Measurements from ENCODE around the gene GDE1. TPM values are rescaled to one million over a fixed set of nuclear protein-coding genes. Genes with fewer than 3 reads are reported as not detected.

GDE1 gene
- total RNA-seq, 2 donors from 2014 or later: 67.8 to 92.1 TPM

DNA sequence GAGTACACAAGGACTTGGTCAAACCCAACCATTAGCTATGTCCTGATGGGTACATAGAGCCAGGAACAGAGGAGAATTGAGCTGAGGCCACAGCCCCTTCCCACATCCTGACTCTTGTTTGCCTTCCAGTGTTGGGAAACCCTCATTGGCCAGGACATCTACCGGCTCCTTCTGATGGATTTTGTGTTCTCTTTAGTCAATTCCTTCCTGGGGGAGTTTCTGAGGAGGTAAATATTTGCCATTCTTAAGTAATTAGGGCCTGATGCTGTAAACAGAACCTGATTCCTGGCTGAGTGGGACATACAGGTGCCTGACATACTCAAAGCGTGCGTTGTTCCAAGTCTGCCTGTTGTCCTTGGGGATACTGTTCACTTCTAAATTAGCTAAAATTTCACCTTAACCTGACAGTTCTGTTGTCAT lies 42.6 kb downstream of the GDE1 start:
- DNase-seq (ENCODE audit: low spot score): no peak
- TF ChIP-seq POLR2AphosphoS5 (IDR thresholded peaks at IDR 0.05): peak; percentile 8
- TF ChIP-seq, protein P1, sequence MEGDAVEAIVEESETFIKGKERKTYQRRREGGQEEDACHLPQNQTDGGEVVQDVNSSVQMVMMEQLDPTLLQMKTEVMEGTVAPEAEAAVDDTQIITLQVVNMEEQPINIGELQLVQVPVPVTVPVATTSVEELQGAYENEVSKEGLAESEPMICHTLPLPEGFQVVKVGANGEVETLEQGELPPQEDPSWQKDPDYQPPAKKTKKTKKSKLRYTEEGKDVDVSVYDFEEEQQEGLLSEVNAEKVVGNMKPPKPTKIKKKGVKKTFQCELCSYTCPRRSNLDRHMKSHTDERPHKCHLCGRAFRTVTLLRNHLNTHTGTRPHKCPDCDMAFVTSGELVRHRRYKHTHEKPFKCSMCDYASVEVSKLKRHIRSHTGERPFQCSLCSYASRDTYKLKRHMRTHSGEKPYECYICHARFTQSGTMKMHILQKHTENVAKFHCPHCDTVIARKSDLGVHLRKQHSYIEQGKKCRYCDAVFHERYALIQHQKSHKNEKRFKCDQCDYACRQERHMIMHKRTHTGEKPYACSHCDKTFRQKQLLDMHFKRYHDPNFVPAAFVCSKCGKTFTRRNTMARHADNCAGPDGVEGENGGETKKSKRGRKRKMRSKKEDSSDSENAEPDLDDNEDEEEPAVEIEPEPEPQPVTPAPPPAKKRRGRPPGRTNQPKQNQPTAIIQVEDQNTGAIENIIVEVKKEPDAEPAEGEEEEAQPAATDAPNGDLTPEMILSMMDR (IDR thresholded peaks at IDR 0.05): no peak
- no peaks in the 10 kb centered on the region for H3K27me3 ChIP-seq (replicated peaks; ENCODE audit: insufficient read depth)
- H3K4me3 ChIP-seq: no peak overlapping the region
- no peaks in the 10 kb centered on the region for H3K4me1 ChIP-seq (replicated peaks)
- intact Hi-C loops (cut with DNase I): no loop called here
- 61% methylated on average over 3 of the region's 3 CpGs for WGBS
- peak overlapping the region in 1 of 2 donors; percentile 1 for H3K27ac ChIP-seq
- H3K36me3 ChIP-seq: no peaks in the 10 kb centered on the region
- no peaks in the 10 kb centered on the region for H3K9me3 ChIP-seq

DNA sequence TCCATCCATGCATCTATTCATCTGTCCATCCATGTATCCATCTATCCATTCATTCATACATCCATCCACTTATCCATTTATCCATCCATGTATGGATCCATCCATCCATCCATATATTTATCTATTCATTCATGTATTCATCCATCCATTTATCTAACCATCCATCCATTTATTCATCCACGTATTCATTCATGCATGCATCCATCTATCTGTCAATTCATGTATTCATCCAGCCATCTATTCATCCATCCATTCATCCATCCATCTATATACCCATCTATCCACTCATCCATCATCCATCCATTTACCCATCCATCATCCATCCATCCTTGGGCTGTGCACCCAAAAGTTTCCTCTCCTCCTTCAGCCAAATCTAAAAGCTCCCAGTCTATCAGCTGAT lies 43.4 kb downstream of the GDE1 start:
- intact Hi-C loops (cut with DNase I): no loop called here
- Histone ChIP-seq H3K9me3 (no peaks in the 10 kb centered on the region), H3K27ac (peak overlapping the region in 1 of 2 donors; percentile 1), H3K4me1 (replicated peaks) (no peaks in the 10 kb centered on the region), H3K27me3 (replicated peaks; ENCODE audit: insufficient read depth) (no peaks in the 10 kb centered on the region), H3K36me3 (no peaks in the 10 kb centered on the region), H3K4me3 (no peak overlapping the region)
- TF ChIP-seq, protein P1 (IDR thresholded peaks at IDR 0.05): no peak
- no peak for TF ChIP-seq POLR2A (IDR thresholded peaks at IDR 0.05)
- TF ChIP-seq POLR2AphosphoS5 (IDR thresholded peaks at IDR 0.05): no peak
- DNase-seq (ENCODE audit: low spot score): no peak
- WGBS: 93% methylated on average over 1 of the region's 1 CpG

DNA sequence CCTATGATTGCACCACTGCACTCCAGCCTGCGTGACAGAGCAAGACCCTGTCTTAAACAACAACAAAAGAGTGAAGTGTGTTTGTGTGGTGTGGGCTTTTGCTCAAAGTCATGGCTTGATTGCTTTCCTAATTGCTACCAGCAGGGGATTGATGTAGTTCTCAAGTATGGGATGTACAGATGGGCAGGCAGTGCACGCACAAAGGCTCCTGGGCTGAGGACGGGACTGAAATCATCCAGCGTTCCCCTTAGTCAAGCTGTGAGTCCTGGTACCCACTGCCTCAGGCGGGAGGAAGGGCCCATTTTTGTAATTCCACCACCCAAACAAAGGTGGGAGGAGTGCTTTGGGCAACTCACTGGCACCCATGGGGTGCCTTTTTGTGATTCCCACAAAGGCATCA lies 47.3 kb downstream of the GDE1 start:
- Histone ChIP-seq H3K27ac (no peak overlapping the region), H3K4me3 (no peak overlapping the region), H3K9me3 (no peaks in the 10 kb centered on the region), H3K4me1 (replicated peaks) (no peaks in the 10 kb centered on the region), H3K27me3 (replicated peaks; ENCODE audit: insufficient read depth) (no peaks in the 10 kb centered on the region), H3K36me3 (no peaks in the 10 kb centered on the region)
- DNase-seq (ENCODE audit: low spot score): no peak
- intact Hi-C loops (cut with DNase I): no loop called here
- WGBS: 70% methylated on average over 5 of the region's 5 CpGs
- no peak for TF ChIP-seq POLR2A (IDR thresholded peaks at IDR 0.05)
- TF ChIP-seq, protein P1 (IDR thresholded peaks at IDR 0.05): no peak
- TF ChIP-seq POLR2AphosphoS5 (IDR thresholded peaks at IDR 0.05): no peak

DNA sequence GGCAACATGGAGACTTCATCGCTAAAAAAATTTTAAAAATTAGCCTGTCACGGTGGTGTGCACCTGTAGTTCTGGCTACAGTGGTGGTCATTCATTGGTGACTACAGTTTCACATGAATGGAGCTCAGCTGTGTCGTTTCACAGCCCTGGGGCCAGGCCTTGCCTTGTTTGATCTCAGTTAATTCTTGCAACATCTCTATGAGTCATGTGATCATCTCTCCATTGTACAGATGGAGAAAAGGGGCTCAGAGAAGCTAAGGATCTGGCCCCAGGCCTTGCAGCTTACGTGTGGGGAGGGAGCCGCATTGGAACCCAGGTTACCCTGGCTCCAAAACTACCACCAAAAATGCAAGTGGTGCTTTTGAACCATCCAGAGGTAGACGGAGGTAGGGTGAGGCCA lies 49.4 kb downstream of the GDE1 start:
- H3K27me3 ChIP-seq (replicated peaks; ENCODE audit: insufficient read depth): no peaks in the 10 kb centered on the region
- no peak overlapping the region for H3K27ac ChIP-seq
- WGBS: 88% methylated on average over 6 of the region's 6 CpGs
- no peaks in the 10 kb centered on the region for H3K4me1 ChIP-seq (replicated peaks)
- intact Hi-C loops (cut with DNase I): no loop called here
- H3K9me3 ChIP-seq: no peaks in the 10 kb centered on the region
- DNase-seq (ENCODE audit: low spot score): no peak
- peaks cover 0 to 6% of the 10 kb centered on the region in 2 donors for H3K36me3 ChIP-seq
- no peak overlapping the region for H3K4me3 ChIP-seq
- no peak for TF ChIP-seq POLR2AphosphoS5 (IDR thresholded peaks at IDR 0.05)
- TF ChIP-seq, protein P1 (IDR thresholded peaks at IDR 0.05): no peak
- TF ChIP-seq POLR2A (IDR thresholded peaks at IDR 0.05): no peak

DNA sequence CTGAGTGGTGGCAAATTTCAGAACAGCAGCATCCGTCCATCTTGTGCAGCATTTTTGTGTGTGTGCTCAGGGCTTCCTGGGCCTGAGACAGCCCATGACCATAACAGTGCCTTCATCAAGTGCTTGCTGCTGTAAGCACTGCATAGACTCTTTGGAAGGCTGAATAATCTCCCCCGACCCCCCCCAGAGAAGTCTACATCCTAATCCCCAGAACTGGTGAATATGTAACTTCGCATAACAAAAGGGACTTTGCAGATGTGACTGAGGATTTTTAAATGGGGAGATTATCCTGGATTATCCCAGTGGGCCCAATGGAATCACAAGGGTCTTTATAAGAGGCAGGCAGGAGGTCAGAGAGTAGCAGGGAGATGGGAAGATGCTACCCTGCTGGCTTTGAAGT lies 53.6 kb downstream of the GDE1 start:
- no peak for TF ChIP-seq POLR2AphosphoS5 (IDR thresholded peaks at IDR 0.05)
- TF ChIP-seq, protein P1 (IDR thresholded peaks at IDR 0.05): no peak
- no peak for TF ChIP-seq POLR2A (IDR thresholded peaks at IDR 0.05)
- Histone ChIP-seq H3K9me3 (no peaks in the 10 kb centered on the region), H3K4me3 (no peak overlapping the region), H3K27me3 (replicated peaks; ENCODE audit: insufficient read depth) (no peaks in the 10 kb centered on the region), H3K36me3 (peaks cover 0 to 6% of the 10 kb centered on the region in 2 donors), H3K27ac (no peak overlapping the region), H3K4me1 (replicated peaks) (no peaks in the 10 kb centered on the region)
- no peak for DNase-seq (ENCODE audit: low spot score)
- WGBS: 89% methylated on average over 3 of the region's 3 CpGs
- intact Hi-C loops (cut with DNase I): no loop called here

Data from prostate gland (tissue), 2 donors.